GM12891 (cell line): ENCODE data around the gene PLSCR3.

Experiments used
- POLR2A ChIP-seq: IDR thresholded peaks from 2 replicates; pipeline ENCODE4 v1.6.1; 2011; ENCODE audit warnings: low read depth, low read length, control low read depth
- POLR2AphosphoS5 ChIP-seq: IDR thresholded peaks from 2 replicates; pipeline ENCODE4 v1.6.1; 2011; ENCODE audit warnings: low read depth, low read length, control low read depth

GRCh38 chr17:7409716-7410115 lies 15.4 kb upstream of the PLSCR3 start:
- TF ChIP-seq POLR2AphosphoS5 (no peak), POLR2A (no peak)
